HL-60 (cell line): Measurements from ENCODE around the gene CSNK2A2.

Source experiments
- DNase-seq, 2 experiments: peaks; one replicate each; pipeline ENCODE4 v3.0.0-alpha.2; 2010 to 2020; ENCODE audit warnings: low read depth in 1 of 2, low spot score in 1 of 2
- H3K27ac ChIP-seq: fragments of 250-450 bp; sonication (Bioruptor Pico); replicated peaks from 2 replicates; pipeline ENCODE4 v1.5.1; 2020; ENCODE audit warnings: mild to moderate bottlenecking, moderate library complexity
- H3K27me3 ChIP-seq: fragments of 250-450 bp; sonication (Bioruptor Pico); 2 replicates; pipeline ENCODE4 v1.5.1; 2021; ENCODE audit warnings: mild to moderate bottlenecking, moderate library complexity; ENCODE audit not compliant: insufficient read depth, poor library complexity, severe bottlenecking
- H3K4me3 ChIP-seq: replicated peaks from 2 replicates; pipeline ENCODE4 v1.5.1; 2011; ENCODE audit warnings: mild to moderate bottlenecking, control low read depth, low read length; ENCODE audit not compliant: insufficient read depth
- GABPA ChIP-seq: IDR thresholded peaks from 2 replicates; pipeline ENCODE4 v1.6.1; 2012; ENCODE audit warnings: low read depth
- POLR2AphosphoS5 ChIP-seq: IDR thresholded peaks from 2 replicates; pipeline ENCODE4 v1.6.1; 2012; ENCODE audit warnings: low read depth
- SPI1 ChIP-seq: IDR thresholded peaks from 2 replicates; pipeline ENCODE4 v1.6.1; 2012; ENCODE audit warnings: low read depth, mild to moderate bottlenecking, borderline replicate concordance
- TF ChIP-seq, protein P1 (sequence below): IDR thresholded peaks from one replicate; pipeline ENCODE4 v1.5.1; 2011; ENCODE audit warnings: low read length, control low read depth, inconsistent platforms; ENCODE audit not compliant: insufficient read depth
- TF ChIP-seq, protein P2 (sequence below): IDR thresholded peaks from 2 replicates; pipeline ENCODE4 v1.6.1; 2012; ENCODE audit warnings: low read depth; ENCODE audit not compliant: insufficient replicate concordance

CSNK2A2 gene

DNA sequence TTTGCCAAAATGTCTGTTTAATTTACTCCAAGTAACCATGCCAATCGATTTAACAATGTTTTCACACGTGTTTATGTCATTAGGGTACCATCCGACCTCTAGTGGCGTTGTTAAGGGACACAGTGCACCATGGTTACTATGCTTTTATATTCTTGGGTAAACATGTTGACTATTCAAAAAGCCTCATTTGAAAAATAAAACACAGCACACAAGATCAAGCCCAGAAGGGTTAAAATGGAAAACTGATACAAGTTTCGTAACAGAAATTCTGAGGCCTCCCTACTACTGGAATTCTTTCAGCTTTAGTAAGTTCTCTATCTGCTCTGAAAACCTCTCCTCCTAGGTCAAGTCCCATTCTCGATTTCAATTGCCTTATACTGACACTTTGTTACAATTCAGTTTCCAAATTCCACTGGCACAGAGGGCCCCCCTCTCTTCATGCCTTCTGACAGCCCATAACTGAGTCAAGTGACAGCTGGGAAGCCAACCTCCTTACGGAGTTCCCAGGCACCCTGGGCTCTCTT lies 70.8 kb downstream of the CSNK2A2 start:
- TF ChIP-seq SPI1: no peak
- TF ChIP-seq, protein P1, sequence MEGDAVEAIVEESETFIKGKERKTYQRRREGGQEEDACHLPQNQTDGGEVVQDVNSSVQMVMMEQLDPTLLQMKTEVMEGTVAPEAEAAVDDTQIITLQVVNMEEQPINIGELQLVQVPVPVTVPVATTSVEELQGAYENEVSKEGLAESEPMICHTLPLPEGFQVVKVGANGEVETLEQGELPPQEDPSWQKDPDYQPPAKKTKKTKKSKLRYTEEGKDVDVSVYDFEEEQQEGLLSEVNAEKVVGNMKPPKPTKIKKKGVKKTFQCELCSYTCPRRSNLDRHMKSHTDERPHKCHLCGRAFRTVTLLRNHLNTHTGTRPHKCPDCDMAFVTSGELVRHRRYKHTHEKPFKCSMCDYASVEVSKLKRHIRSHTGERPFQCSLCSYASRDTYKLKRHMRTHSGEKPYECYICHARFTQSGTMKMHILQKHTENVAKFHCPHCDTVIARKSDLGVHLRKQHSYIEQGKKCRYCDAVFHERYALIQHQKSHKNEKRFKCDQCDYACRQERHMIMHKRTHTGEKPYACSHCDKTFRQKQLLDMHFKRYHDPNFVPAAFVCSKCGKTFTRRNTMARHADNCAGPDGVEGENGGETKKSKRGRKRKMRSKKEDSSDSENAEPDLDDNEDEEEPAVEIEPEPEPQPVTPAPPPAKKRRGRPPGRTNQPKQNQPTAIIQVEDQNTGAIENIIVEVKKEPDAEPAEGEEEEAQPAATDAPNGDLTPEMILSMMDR: peak; percentile 51
- TF ChIP-seq, protein P2, sequence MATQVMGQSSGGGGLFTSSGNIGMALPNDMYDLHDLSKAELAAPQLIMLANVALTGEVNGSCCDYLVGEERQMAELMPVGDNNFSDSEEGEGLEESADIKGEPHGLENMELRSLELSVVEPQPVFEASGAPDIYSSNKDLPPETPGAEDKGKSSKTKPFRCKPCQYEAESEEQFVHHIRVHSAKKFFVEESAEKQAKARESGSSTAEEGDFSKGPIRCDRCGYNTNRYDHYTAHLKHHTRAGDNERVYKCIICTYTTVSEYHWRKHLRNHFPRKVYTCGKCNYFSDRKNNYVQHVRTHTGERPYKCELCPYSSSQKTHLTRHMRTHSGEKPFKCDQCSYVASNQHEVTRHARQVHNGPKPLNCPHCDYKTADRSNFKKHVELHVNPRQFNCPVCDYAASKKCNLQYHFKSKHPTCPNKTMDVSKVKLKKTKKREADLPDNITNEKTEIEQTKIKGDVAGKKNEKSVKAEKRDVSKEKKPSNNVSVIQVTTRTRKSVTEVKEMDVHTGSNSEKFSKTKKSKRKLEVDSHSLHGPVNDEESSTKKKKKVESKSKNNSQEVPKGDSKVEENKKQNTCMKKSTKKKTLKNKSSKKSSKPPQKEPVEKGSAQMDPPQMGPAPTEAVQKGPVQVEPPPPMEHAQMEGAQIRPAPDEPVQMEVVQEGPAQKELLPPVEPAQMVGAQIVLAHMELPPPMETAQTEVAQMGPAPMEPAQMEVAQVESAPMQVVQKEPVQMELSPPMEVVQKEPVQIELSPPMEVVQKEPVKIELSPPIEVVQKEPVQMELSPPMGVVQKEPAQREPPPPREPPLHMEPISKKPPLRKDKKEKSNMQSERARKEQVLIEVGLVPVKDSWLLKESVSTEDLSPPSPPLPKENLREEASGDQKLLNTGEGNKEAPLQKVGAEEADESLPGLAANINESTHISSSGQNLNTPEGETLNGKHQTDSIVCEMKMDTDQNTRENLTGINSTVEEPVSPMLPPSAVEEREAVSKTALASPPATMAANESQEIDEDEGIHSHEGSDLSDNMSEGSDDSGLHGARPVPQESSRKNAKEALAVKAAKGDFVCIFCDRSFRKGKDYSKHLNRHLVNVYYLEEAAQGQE: no peak
- Histone ChIP-seq H3K27ac (peak overlapping the region; percentile 93), H3K4me3 (peak overlapping the region; percentile 86), H3K27me3 (no peaks in the 10 kb centered on the region)
- DNase-seq: peak in 1 of 2 experiments; percentile 35

DNA sequence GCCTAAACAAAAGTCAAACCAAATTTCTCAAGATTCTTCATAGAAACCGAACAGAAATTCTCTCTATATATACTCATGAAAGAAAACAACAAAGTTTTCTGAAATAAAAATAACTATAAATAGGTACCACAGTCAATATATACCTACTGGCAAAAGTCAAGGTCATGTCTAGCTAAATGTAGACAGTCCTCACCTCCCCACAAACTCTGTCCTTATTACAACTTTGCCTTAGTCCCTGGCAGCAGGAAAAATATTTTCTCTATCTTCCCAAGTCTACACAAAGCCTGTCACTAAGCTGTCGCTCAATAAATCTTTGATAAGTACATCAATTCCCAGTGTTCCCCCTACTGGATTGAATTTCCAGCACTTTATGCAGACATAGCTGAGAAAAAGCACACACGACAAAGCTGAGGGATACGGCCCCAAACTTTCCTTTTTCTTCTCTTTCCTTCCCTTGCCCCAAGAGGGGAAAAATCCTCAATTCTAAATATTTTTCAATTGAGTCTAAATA lies 71.4 kb downstream of the CSNK2A2 start:
- no peak overlapping the region for H3K4me3 ChIP-seq
- no peak for DNase-seq
- no peaks in the 10 kb centered on the region for H3K27me3 ChIP-seq
- no peak for TF ChIP-seq SPI1
- TF ChIP-seq, protein P2: no peak
- TF ChIP-seq POLR2AphosphoS5: no peak
- TF ChIP-seq, protein P1: no peak
- no peak for TF ChIP-seq GABPA
- peak overlapping the region; percentile 93 for H3K27ac ChIP-seq

DNA sequence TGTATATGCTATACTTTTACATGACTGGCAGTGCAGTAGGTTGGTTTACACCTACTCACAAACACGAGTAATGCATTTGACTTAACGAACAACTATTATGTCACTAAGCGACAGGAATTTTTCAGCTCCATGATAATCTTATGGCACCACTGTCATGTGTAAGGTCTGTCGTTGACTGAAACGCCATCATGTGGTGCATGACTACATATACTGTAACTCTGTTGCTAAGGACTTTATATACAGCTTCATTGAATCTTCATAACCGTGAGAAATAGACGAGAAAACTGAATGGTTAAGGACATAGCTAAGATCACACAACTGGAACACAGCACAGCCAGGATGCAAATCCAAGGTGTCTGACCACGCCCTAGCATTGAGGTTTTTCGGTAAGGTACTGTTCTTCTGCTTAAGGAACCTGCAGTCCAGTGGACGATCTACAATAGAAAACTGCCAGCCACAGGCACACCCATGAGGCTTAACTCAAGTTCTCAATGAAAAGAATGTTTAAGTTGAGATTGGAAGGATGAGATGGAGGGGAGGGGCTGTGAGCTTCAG lies 72.0 kb downstream of the CSNK2A2 start:
- Histone ChIP-seq H3K27me3 (no peaks in the 10 kb centered on the region), H3K4me3 (no peak overlapping the region), H3K27ac (peak overlapping the region; percentile 93)
- DNase-seq: no peak
- TF ChIP-seq SPI1 (no peak), GABPA (no peak)
- TF ChIP-seq, protein P2: no peak
- TF ChIP-seq, protein P1: no peak
